DOHH2 (cell line): ENCODE data around the gene CEP112.

Experiments
- EZH2phosphoT487 ChIP-seq: fragments of 200-600 bp; sonication (generic); IDR thresholded peaks from 2 replicates; pipeline ENCODE4 v1.6.1; 2017; ENCODE audit warnings: borderline replicate concordance, mild to moderate bottlenecking, antibody characterized with exemption, low read length, moderate library complexity, mixed read lengths
- TF ChIP-seq, protein P1 (sequence below): fragments of 200-600 bp; sonication (generic); IDR thresholded peaks from one replicate; pipeline ENCODE4 v1.5.1; 2014; ENCODE audit warnings: antibody characterized with exemption, mild to moderate bottlenecking, low read depth, low read length; ENCODE audit not compliant: poor library complexity, severe bottlenecking

DNA sequence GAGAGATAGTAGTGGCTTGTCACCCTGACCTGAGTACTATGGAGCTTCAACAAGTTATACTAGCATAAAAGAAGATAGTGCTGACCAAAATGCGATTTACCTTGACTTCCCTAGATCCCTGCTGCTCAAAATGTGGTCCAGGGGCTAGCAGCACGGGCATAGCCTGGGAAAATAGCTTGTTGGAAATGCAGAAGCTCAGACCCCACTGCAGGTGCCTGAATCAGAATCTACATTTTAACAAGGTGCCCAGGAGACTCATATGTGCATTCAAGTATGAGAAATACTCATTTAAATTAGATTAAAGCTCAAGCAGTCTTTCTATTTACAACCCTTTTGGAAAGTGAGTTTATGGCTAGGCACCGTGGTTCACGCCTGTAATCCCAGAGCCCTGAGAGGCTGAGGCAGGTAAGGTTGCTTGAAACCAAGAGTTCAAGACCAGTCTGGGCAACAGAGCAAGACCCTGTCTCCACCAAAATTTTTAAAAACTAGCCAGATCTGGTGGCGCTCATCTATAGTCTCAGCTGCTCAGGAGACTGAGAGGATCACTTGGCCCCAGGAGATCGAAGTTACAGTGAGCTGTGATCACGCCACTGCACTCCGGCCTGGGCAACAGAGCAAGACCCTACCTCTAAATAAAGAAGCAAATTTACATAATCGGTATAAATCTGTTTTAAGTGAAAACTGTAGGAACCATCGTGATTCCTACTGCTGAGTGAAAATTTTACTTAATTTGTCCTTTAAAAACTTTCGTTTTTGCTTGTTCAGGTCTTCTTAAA, 30.0 kb upstream of the CEP112 start:
- TF ChIP-seq, protein P1, sequence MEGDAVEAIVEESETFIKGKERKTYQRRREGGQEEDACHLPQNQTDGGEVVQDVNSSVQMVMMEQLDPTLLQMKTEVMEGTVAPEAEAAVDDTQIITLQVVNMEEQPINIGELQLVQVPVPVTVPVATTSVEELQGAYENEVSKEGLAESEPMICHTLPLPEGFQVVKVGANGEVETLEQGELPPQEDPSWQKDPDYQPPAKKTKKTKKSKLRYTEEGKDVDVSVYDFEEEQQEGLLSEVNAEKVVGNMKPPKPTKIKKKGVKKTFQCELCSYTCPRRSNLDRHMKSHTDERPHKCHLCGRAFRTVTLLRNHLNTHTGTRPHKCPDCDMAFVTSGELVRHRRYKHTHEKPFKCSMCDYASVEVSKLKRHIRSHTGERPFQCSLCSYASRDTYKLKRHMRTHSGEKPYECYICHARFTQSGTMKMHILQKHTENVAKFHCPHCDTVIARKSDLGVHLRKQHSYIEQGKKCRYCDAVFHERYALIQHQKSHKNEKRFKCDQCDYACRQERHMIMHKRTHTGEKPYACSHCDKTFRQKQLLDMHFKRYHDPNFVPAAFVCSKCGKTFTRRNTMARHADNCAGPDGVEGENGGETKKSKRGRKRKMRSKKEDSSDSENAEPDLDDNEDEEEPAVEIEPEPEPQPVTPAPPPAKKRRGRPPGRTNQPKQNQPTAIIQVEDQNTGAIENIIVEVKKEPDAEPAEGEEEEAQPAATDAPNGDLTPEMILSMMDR: no peak
- TF ChIP-seq EZH2phosphoT487: no peak
